Measurements from ENCODE around the gene INF2. TPM values are rescaled to one million over a fixed set of nuclear protein-coding genes. Genes with fewer than 3 reads are reported as not detected.

Gene INF2
- total RNA-seq, 1 experiment from 2014 or later, result 70.8 TPM

DNA sequence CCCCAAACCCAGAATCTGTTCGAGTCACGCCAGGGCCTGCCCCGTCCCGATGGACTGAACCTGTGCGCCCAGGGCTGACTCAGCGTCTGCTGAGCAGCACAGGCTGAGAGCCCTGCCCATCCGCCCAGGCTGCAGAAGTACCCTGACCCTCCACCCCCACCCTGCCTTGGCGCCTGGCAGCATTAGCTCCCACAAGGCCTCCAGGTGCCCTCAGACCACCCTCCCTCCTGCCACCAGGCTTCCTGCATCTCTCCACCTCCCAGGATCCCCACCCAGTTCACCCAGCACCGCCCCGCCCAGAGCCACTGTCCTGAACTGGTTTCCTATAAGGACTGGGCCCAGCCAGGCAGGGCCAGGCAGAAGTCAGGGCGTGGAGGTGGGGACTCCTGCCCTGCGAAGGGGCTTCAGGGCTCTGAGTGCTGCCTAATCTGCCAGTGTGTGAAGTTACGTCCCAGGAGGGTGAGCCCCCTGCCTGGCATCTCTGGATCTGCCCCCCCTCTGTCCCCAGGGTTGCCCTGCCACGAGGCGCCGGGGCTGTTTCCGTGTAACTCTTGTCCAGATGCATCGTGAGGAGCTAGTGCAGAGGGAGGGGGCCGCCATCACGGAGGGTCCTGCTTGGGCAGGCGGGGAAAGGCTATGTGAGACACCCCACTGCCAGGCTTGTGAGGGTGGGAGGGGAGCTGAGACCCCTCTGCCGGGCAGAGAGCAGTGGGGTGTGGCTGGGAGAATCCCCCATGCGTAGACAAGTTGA lies 43.7 kb downstream of the INF2 start:
- H3K4me3 Mint-ChIP-seq (ENCODE audit: unreplicated experiment), result no peak overlapping the region
- H3K27ac Mint-ChIP-seq (ENCODE audit: unreplicated experiment), result no peak overlapping the region
- DNase-seq, result no peak
- no peaks in the 10 kb centered on the region for H3K27me3 ChIP-seq (replicated peaks; ENCODE audit: control insufficient read depth, insufficient read depth, low read length)
- H3K36me3 Mint-ChIP-seq (ENCODE audit: insufficient read depth, unreplicated experiment), result peaks cover 11% of the 10 kb centered on the region
- H3K9me3 ChIP-seq, result no peaks in the 10 kb centered on the region
- H3K4me3 ChIP-seq (ENCODE audit: low read depth, low read length), result no peak overlapping the region
- H3K27me3 Mint-ChIP-seq (ENCODE audit: insufficient read depth, unreplicated experiment), result peaks cover 3% of the 10 kb centered on the region
- BruUV-seq (replicated peaks), result no TSS peak
- TF ChIP-seq, protein P1, sequence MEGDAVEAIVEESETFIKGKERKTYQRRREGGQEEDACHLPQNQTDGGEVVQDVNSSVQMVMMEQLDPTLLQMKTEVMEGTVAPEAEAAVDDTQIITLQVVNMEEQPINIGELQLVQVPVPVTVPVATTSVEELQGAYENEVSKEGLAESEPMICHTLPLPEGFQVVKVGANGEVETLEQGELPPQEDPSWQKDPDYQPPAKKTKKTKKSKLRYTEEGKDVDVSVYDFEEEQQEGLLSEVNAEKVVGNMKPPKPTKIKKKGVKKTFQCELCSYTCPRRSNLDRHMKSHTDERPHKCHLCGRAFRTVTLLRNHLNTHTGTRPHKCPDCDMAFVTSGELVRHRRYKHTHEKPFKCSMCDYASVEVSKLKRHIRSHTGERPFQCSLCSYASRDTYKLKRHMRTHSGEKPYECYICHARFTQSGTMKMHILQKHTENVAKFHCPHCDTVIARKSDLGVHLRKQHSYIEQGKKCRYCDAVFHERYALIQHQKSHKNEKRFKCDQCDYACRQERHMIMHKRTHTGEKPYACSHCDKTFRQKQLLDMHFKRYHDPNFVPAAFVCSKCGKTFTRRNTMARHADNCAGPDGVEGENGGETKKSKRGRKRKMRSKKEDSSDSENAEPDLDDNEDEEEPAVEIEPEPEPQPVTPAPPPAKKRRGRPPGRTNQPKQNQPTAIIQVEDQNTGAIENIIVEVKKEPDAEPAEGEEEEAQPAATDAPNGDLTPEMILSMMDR (IDR thresholded peaks at IDR 0.05; ENCODE audit: insufficient read depth in 1 of 2, low read depth in 1 of 2, low read length in 1 of 2, severe bottlenecking in 1 of 2, unreplicated experiment in 1 of 2), result no peak
- no peaks in the 10 kb centered on the region for H3K9me3 Mint-ChIP-seq (ENCODE audit: unreplicated experiment)
- intact Hi-C loops (cut with micrococcal nuclease; ENCODE audit: unreplicated experiment), result no loop called here
- ChIA-PET POLR2A (no interaction called here), CTCF (interaction anchor here (0.7 kb wide), 2 partner anchors 208 to 1313 kb away, joined by 3 read pairs; no protein-coding TSS in a partner anchor)
- H3K4me1 ChIP-seq, result no peaks in the 10 kb centered on the region
- no peaks in the 10 kb centered on the region for H3K4me1 Mint-ChIP-seq (ENCODE audit: low read depth, unreplicated experiment)
- no peaks in the 10 kb centered on the region for H3K36me3 ChIP-seq (ENCODE audit: control insufficient read depth, insufficient read depth, low read length)

DNA sequence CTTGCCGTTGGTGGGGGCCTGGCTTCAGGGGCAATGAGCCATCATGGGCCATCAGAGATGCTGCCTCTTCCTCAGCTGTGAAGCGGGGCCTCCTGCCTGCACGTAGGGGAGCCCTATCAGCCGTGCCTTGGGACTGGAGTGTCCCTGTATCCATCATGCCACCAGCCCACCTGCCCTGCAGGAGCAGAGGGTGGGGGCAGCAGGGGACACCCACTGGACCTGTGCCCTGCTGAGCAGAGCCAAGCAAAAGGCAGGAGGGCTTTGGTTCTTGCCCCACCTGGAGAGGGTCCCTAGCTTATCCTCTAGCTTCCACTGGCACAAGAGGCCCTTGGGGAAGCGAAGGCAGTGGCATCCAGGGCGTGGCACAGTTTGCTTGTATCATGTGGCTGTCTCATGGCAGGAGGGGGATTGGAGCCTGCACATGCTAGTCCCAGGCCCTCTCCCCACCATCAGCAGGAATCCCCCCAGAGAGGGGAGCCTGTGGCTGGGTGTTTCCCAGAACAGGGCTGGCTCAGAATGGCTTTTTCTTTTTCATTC lies 44.7 kb downstream of the INF2 start:
- no TSS peak for BruUV-seq (replicated peaks)
- Histone ChIP-seq H3K27me3 (replicated peaks; ENCODE audit: control insufficient read depth, insufficient read depth, low read length) (no peaks in the 10 kb centered on the region), H3K9me3 (no peaks in the 10 kb centered on the region), H3K4me3 (ENCODE audit: low read depth, low read length) (no peak overlapping the region), H3K4me1 (no peaks in the 10 kb centered on the region), H3K36me3 (ENCODE audit: control insufficient read depth, insufficient read depth, low read length) (no peaks in the 10 kb centered on the region)
- no peak for DNase-seq
- H3K27ac Mint-ChIP-seq (ENCODE audit: unreplicated experiment), result no peak overlapping the region
- ChIA-PET POLR2A (no interaction called here), CTCF (no interaction called here)
- TF ChIP-seq, protein P1 (IDR thresholded peaks at IDR 0.05; ENCODE audit: insufficient read depth in 1 of 2, low read depth in 1 of 2, low read length in 1 of 2, severe bottlenecking in 1 of 2, unreplicated experiment in 1 of 2), result no peak
- H3K4me1 Mint-ChIP-seq (ENCODE audit: low read depth, unreplicated experiment), result no peaks in the 10 kb centered on the region
- H3K36me3 Mint-ChIP-seq (ENCODE audit: insufficient read depth, unreplicated experiment), result peaks cover 9% of the 10 kb centered on the region
- H3K27me3 Mint-ChIP-seq (ENCODE audit: insufficient read depth, unreplicated experiment), result peaks cover 1% of the 10 kb centered on the region
- no peaks in the 10 kb centered on the region for H3K9me3 Mint-ChIP-seq (ENCODE audit: unreplicated experiment)
- intact Hi-C loops (cut with micrococcal nuclease; ENCODE audit: unreplicated experiment), result no loop called here
- H3K4me3 Mint-ChIP-seq (ENCODE audit: unreplicated experiment), result no peak overlapping the region

DNA sequence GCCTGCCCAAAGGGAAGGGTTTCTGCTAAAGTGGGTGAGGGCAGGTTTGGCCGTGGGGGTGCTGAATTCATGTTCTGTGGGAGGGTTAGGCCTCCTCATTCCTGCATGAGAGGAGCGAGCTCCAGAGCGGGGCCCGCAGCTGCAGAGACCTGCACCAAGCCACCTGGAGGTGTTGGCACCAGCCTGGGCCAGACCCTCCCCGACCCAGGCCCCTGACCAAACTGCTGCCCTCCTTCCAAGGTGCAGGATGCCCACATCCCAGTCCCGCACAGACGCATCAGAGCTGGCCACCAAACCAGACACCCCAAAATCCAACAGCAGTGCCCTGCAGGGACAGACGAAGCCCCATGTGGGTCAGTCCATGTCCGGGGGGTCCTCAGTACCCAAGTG lies 45.2 kb downstream of the INF2 start:
- H3K36me3 Mint-ChIP-seq (ENCODE audit: insufficient read depth, unreplicated experiment), result peaks cover 5% of the 10 kb centered on the region
- intact Hi-C loops (cut with micrococcal nuclease; ENCODE audit: unreplicated experiment), result no loop called here
- CTCF ChIA-PET, result no interaction called here
- TF ChIP-seq, protein P1 (IDR thresholded peaks at IDR 0.05; ENCODE audit: insufficient read depth in 1 of 2, low read depth in 1 of 2, low read length in 1 of 2, severe bottlenecking in 1 of 2, unreplicated experiment in 1 of 2), result no peak
- POLR2A ChIA-PET, result no interaction called here
- Histone ChIP-seq H3K4me1 (no peaks in the 10 kb centered on the region), H3K9me3 (no peaks in the 10 kb centered on the region), H3K4me3 (ENCODE audit: low read depth, low read length) (no peak overlapping the region), H3K36me3 (ENCODE audit: control insufficient read depth, insufficient read depth, low read length) (no peaks in the 10 kb centered on the region), H3K27me3 (replicated peaks; ENCODE audit: control insufficient read depth, insufficient read depth, low read length) (no peaks in the 10 kb centered on the region)
- no peaks in the 10 kb centered on the region for H3K9me3 Mint-ChIP-seq (ENCODE audit: unreplicated experiment)
- no TSS peak for BruUV-seq (replicated peaks)
- no peak for DNase-seq
- H3K4me1 Mint-ChIP-seq (ENCODE audit: low read depth, unreplicated experiment), result no peaks in the 10 kb centered on the region
- no peak overlapping the region for H3K4me3 Mint-ChIP-seq (ENCODE audit: unreplicated experiment)
- H3K27me3 Mint-ChIP-seq (ENCODE audit: insufficient read depth, unreplicated experiment), result no peaks in the 10 kb centered on the region
- H3K27ac Mint-ChIP-seq (ENCODE audit: unreplicated experiment), result no peak overlapping the region
